ENCODE results near the gene ATP9A.

Gene ATP9A

GRCh38 chr20:51631011-51631950 is 136.9 kb downstream of the ATP9A start:
- DNase-seq (ENCODE audit: low read depth in 4 of 4, low spot score in 1 of 4): peak in 1 of 4 experiments; percentile 25

- DNase-seq (ENCODE audit: low read depth in 4 of 4, low spot score in 1 of 4): no peak
These were observed 138.7 kb downstream of the ATP9A start for GRCh38 chr20:51629399-51630058.

- no peak for DNase-seq (ENCODE audit: low read depth in 4 of 4, low spot score in 1 of 4)
These were observed 139.4 kb downstream of the ATP9A start for GRCh38 chr20:51628533-51629398.

DNA sequence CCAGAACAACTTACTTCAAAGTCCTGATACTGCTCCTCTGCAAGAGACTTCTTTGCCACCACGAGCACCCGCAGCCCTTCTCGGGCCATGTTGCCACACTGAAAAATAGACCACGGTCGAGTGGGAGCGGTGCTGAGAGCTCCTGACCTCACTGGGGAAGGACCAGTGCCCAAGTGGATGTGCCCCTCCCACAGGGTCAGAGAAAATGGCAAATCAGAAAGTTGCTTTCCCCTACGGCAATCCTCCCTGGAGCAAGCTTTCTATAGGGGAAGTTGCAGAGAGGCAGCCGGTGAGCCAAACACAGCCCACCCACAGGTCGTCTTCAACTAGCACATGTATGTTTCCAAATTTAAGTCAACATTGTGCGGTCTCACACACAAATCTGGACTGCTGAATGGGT is 140.6 kb downstream of the ATP9A start:
- no peak for DNase-seq (ENCODE audit: low read depth in 4 of 4, low spot score in 1 of 4)

- DNase-seq (ENCODE audit: low read depth in 4 of 4, low spot score in 1 of 4): no peak
These were observed 143.1 kb downstream of the ATP9A start for GRCh38 chr20:51625105-51625504.

DNA sequence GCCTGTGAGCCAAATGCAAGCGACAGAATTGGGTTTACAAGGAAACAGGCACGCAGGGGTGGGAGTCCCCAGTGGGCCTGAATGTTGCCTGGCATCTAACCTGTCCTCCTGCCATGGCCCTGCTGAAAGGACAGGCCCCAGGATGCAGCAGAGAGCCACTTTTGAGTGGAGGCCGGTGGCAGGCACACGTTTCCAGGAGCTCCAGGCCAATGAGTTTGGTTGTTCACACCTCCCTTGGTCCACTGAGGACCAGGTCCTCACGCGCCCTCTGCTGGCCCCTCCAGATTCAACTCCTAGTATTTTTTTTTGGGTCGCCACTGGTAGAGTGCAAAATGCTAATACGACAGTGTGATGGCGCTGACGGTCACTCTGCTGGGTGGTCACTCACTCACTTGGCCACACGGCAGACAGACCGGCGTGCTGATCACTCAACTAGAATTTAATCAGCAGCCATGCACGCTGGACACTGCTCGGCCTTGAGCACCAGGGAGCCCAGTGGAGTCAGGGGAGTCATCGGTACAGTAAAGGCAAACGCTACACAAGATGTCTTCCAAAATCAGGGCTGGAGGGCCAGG is 143.9 kb downstream of the ATP9A start:
- peak; percentile 38 to 58 (median 53) for DNase-seq (ENCODE audit: low read depth in 4 of 4, low spot score in 1 of 4)

- no peak for DNase-seq (ENCODE audit: low read depth in 4 of 4, low spot score in 1 of 4)
These were observed 144.9 kb downstream of the ATP9A start for GRCh38 chr20:51623255-51623654.

GRCh38 chr20:51622004-51622874 is 146.0 kb downstream of the ATP9A start:
- no peak for DNase-seq (ENCODE audit: low read depth in 4 of 4, low spot score in 1 of 4)

- no peak for DNase-seq (ENCODE audit: low read depth in 4 of 4, low spot score in 1 of 4)
These were observed 147.8 kb downstream of the ATP9A start for GRCh38 chr20:51620432-51620831.

DNA sequence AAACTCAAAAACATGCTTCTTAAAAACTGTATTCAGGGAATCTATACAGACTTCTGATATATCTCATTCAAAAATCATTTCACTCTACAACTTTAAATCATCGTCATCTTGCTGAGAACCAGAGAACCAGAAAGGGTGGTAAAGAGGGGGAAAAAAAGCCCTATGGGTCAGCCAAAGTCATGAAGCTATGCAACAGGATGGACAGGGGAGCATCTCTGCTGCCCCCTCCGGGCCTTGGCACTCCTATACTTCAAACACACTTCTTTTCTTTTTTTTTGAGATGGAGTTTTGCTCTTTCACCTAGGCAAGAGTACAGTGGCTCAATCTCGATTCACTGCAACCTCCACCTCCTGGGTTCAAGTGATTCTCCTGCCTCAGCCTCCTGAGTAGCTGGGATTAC is 152.1 kb downstream of the ATP9A start:
- no peak for DNase-seq (ENCODE audit: low read depth in 4 of 4, low spot score in 1 of 4)

DNA sequence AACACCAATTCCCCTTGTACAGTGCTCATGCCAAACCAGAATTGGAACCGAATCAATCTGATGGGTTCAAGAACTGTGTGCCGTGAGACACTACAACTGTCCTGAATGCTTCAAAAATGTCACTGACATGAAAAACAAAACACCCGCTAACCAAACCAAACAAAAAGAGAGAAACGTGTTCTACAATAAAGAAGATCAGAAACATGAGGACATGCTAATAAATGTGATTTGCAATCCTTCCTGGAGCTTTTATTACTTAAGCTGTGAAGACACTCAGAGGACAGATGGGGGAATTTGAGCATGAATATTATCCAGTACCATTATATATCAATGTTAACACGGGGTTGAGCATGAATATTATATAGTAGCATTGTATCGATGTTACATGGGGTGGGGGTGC is 153.5 kb downstream of the ATP9A start:
- DNase-seq (ENCODE audit: low read depth in 4 of 4, low spot score in 1 of 4): no peak

DNA sequence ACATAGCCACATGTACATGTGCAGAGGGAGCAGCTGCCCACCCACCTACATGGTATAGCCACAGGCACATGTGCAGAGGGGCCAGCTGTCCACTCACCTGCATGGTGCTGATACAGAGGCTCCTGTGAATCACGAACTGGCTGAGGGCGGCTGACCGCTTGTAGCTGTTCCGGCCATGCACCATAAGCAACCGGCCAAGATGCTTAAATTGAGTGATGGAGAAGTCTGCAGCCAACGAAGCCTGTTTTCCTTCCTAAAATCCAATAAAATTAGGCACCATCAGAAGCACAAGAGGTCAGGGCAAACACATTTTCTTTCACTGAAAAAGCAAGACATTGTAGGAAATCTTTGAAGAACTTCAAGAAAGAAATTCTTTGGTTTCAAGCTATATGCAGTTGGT is 154.6 kb downstream of the ATP9A start:
- DNase-seq (ENCODE audit: low read depth in 4 of 4, low spot score in 1 of 4): no peak

DNA sequence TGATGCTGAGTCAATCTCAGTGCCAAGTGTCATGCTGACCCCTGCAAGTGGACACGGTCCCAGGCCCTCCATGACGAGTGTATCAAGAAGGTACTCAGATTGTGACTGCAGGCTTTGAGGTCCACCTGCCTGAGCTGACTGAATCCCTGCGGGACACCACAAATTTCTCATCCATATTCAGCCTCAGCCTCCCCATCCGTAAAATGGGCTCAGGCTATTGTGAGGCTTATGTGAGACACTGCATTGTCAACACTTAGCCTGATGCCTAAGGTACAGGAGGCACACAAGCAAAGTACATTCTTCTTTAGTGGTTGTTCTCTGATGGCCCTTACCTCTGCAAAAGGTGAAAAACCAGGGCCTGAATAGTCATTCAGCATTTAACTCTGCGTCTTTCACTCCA is 155.3 kb downstream of the ATP9A start:
- DNase-seq (ENCODE audit: low read depth in 4 of 4, low spot score in 1 of 4): no peak

DNA sequence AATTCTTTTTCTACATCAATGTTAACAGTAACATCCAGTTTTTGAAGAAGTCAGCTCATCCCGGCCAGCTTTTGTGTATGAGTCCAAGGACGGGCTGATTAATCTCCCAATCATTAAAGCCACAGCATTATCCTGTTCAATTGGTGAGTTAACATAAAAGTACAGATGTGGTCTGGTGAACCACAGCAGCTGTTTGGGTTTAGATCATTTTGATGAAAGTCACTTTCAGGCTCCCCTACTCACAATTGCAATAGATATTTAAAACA is 156.6 kb downstream of the ATP9A start:
- DNase-seq (ENCODE audit: low read depth in 4 of 4, low spot score in 1 of 4): no peak

GRCh38 chr20:51610761-51611624 is 157.2 kb downstream of the ATP9A start:
- DNase-seq (ENCODE audit: low read depth in 4 of 4, low spot score in 1 of 4): no peak

DNA sequence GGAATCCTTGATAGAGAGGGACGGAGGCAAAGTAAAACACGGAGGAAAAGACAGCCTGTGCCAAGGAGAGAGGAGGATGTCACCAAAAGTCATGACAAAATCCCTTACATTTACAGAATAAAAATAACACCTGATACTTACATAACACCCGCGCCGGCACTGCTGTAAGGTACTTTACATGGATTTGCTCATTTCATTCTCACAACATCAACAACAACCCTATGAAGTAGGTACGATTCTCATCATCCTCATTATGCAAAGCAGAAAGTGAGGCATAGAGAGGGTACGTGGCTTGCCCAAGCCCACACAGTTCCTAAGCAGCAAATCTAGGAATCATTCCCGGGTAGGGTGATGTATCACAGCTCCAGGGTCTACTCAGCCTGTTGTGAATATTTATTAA is 158.1 kb downstream of the ATP9A start:
- no peak for DNase-seq (ENCODE audit: low read depth in 4 of 4, low spot score in 1 of 4)

GRCh38 chr20:51609251-51609650 is 158.9 kb downstream of the ATP9A start:
- no peak for DNase-seq (ENCODE audit: low read depth in 4 of 4, low spot score in 1 of 4)

- DNase-seq (ENCODE audit: low read depth in 4 of 4, low spot score in 1 of 4): no peak
These were observed 160.1 kb downstream of the ATP9A start for GRCh38 chr20:51608061-51608460.

GRCh38 chr20:51607170-51607569 is 161.0 kb downstream of the ATP9A start:
- no peak for DNase-seq (ENCODE audit: low read depth in 4 of 4, low spot score in 1 of 4)

DNA sequence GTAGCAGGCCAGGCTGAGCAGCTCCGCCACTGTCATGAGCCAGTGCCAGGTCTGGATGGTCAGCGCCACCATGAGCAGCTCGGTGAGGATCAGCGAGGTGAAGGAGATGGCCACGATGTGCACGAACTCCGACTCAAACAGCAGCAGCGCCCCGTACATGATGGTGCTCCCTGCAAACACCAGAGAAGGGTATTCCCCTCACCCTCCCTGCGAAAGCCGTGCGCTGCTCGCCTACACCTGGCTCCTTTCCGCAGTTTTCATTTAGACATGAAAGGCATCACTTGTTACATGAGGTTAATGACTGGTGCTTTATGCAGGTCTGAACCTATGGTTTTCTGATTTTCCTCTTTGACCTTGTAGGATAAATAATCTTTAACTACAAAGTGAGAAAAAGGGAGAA is 163.3 kb downstream of the ATP9A start:
- no peak for DNase-seq (ENCODE audit: low read depth in 4 of 4, low spot score in 1 of 4)
